Mammary microvascular endothelial cell (primary cell): ENCODE measurements around the gene SESN3. TPM values are rescaled to one million over a fixed set of nuclear protein-coding genes. Genes with fewer than 3 reads are reported as not detected.

Experiments
- total RNA-seq: library from RNA; depleted of rRNA; stranded (reverse); fragments of >200 nt; gene quantifications from 2 replicates; pipeline ENCODE4 v1.2.3, GENCODE V29; 2015

The SESN3 gene
- 5.1 and 5.3 TPM in 2 replicates for total RNA-seq

GRCh38 chr11:95231127-95231880 is at the start of gene SESN3:
Gene SESN3, minus strand, starts transcription at chr11:95231202. Its CDS starts 342 bp downstream, at chr11:95230860.

Other genes with a start within 250 kb of the SESN3 start
- not detected in 2 replicates for gene KDM4E, start 205.9 kb downstream of the SESN3 start, total RNA-seq
- not detected in 2 replicates for gene KDM4F, start 181.8 kb downstream of the SESN3 start, total RNA-seq
- gene SRSF8, start 164.3 kb downstream of the SESN3 start, total RNA-seq = 21.4 and 27.7 TPM in 2 replicates
- gene ENDOD1, start 141.4 kb downstream of the SESN3 start, total RNA-seq = 31.6 and 33.4 TPM in 2 replicates